ENCODE data around the gene DENND4A.
A peak's percentile ranks its signal among the peaks of the same experiment; 100 is the strongest.

The DENND4A gene

DNA sequence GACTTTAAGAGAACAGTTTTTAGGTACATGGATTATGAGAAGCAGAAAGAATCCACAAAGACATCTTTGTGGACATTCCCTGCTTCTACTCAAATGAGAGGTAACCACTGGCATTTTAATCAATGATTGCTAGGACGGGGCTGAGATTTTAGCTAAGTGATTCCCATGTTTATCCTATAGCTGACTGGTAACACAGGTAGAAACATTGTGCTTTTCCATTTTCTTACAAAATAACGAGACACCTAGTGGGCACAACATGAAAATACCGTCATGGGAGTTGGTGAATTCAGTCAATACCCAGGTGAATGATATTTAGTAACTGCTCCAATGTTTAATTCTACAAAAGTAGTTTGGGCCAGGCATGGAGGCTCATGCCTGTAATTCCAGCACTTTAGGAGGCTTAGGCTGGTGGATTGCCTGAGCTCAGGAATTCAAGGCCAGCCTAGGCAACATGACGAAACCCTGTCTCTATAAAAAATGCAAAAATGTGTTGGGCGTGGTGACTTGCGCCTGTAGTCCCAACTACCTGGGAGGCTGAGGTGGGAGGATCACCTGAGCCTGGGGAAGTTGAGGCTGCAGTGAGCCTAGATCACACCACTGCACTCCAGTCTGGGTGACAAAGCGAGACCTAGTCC is 37.2 kb upstream of the DENND4A start:
- ChIA-PET POLR2A (ENCODE audit: low non-redundant PET) (no interaction called here), CTCF (interaction anchor here (0.6 to 1.2 kb wide), 7 partner anchors 16 to 522 kb away, joined by 3 to 5 read pairs (median 3); no protein-coding TSS in a partner anchor)
- H3K27ac ChIP-seq: no peak overlapping the region
- TF ChIP-seq, protein P1, sequence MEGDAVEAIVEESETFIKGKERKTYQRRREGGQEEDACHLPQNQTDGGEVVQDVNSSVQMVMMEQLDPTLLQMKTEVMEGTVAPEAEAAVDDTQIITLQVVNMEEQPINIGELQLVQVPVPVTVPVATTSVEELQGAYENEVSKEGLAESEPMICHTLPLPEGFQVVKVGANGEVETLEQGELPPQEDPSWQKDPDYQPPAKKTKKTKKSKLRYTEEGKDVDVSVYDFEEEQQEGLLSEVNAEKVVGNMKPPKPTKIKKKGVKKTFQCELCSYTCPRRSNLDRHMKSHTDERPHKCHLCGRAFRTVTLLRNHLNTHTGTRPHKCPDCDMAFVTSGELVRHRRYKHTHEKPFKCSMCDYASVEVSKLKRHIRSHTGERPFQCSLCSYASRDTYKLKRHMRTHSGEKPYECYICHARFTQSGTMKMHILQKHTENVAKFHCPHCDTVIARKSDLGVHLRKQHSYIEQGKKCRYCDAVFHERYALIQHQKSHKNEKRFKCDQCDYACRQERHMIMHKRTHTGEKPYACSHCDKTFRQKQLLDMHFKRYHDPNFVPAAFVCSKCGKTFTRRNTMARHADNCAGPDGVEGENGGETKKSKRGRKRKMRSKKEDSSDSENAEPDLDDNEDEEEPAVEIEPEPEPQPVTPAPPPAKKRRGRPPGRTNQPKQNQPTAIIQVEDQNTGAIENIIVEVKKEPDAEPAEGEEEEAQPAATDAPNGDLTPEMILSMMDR (conservative IDR thresholded peaks at IDR 0.05; ENCODE audit: low read depth): peak; percentile 74
- DNase-seq (ENCODE audit: low spot score): peak; percentile 49

GRCh38 chr15:65828585-65828984 is 36.5 kb upstream of the DENND4A start:
- DNase-seq (ENCODE audit: low spot score): no peak
- TF ChIP-seq, protein P1 (conservative IDR thresholded peaks at IDR 0.05; ENCODE audit: low read depth): no peak
- POLR2A ChIA-PET (ENCODE audit: low non-redundant PET): no interaction called here
- CTCF ChIA-PET: interaction anchor here (0.6 to 1.2 kb wide), 7 partner anchors 15 to 522 kb away, joined by 3 to 5 read pairs (median 4); no protein-coding TSS in a partner anchor
- H3K27ac ChIP-seq: no peak overlapping the region

DNA sequence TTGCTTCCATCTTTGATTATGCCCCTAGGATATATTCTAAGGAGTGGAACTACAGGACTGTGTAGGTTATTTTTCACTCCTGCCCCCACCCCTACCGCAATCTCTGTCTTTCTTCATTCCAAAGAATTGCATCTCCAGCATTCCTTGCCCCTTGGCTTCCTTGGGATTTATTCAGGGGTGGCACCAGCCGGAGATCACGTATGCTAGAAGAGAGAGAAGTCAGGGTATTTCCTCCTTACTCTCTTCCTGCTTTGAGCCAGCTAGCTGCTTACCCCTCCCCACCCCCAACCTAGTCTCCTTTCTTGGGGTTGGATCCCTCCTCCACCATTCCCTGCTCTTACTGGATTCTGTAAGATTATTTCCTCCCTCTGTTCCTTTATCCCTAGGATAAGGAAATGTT is 35.0 kb upstream of the DENND4A start:
- no peak overlapping the region for H3K27ac ChIP-seq
- CTCF ChIA-PET: no interaction called here
- TF ChIP-seq, protein P1 (conservative IDR thresholded peaks at IDR 0.05; ENCODE audit: low read depth): no peak
- POLR2A ChIA-PET (ENCODE audit: low non-redundant PET): no interaction called here
- no peak for DNase-seq (ENCODE audit: low spot score)

DNA sequence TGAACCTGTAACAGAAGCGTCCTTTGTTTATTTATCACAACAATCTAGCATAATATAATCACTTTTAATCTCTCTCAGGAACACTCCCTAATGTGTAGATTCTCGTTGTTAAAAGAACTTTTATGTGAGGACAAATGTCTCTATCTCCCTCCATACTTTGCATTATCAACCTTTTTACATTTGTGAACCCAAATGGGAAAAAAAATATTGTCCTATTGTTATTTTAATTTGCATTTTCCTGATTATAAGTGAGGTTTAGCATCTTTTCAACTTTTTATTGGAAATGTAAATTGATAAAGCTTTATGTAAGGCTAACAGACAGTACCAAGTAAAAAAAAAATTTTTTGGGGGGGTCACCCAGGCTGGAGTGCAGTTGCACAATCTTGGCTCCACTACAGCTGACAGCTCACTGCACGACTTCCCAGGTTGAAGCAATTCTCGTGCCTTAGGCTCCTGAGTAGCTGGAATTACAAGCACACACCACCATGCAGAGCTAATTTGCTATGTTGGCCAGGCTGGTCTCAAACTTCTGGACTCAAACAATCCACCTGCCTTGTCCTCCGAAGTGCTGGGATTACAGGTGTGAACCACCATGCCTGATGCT is 33.0 kb upstream of the DENND4A start:
- ChIA-PET CTCF (interaction anchor here (0.5 to 1.3 kb wide), 7 partner anchors 8 to 373 kb away, joined by 3 to 7 read pairs (median 4); no protein-coding TSS in a partner anchor), POLR2A (ENCODE audit: low non-redundant PET) (no interaction called here)
- DNase-seq (ENCODE audit: low spot score): no peak
- TF ChIP-seq, protein P1 (conservative IDR thresholded peaks at IDR 0.05; ENCODE audit: low read depth): no peak
- 0 out of 2 replicates have a peak overlapping the region, but pooled peaks have one; percentile 28 for H3K27ac ChIP-seq

- H3K27ac ChIP-seq: no peak overlapping the region
- DNase-seq (ENCODE audit: low spot score): peak; percentile 61
- TF ChIP-seq, protein P1 (conservative IDR thresholded peaks at IDR 0.05; ENCODE audit: low read depth): peak; percentile 75
- ChIA-PET CTCF (interaction anchor here (0.5 to 1.3 kb wide), 8 partner anchors 8 to 372 kb away, joined by 3 to 7 read pairs (median 4); no protein-coding TSS in a partner anchor), POLR2A (ENCODE audit: low non-redundant PET) (no interaction called here)
Observed at GRCh38 chr15:65824031-65824743, 32.1 kb upstream of the DENND4A start.

DNA sequence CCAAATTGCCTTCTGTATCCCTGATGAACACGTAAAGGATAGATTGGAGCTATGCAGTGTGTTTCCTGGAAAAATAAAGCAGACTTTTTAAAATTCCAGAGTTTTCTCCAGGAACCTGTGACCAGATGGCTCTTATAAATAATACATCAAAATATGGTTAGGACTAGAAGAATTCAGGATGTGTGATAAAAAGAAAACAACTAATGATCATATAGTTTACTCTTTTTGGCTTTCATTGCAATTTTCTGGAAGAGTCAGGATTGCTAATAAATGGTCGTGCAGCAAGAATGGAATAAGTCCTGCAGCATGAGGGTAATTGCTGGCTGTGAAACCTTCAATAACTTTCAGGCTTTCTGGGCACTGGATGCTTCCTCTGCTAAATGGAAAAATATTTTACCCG is 30.2 kb upstream of the DENND4A start:
- CTCF ChIA-PET: interaction anchor here (0.6 to 0.7 kb wide), 2 partner anchors 129 to 163 kb away, joined by 3 to 5 read pairs; no protein-coding TSS in a partner anchor

More for the DNA sequence above, 30.2 kb upstream of the DENND4A start:
- H3K27ac ChIP-seq: no peak overlapping the region
- POLR2A ChIA-PET (ENCODE audit: low non-redundant PET): no interaction called here
- TF ChIP-seq, protein P1 (conservative IDR thresholded peaks at IDR 0.05; ENCODE audit: low read depth): no peak
- DNase-seq (ENCODE audit: low spot score): no peak
